MM.1S (cell line): ENCODE measurements around the gene ELL.

Source experiments
- CTCF ChIP-seq: fragments of 300-600 bp; sonication (generic); IDR thresholded peaks from 2 replicates; pipeline ENCODE4 v1.5.1; 2016; ENCODE audit warnings: antibody characterized with exemption, low read length, mixed read lengths
- EZH2 ChIP-seq: fragments of 300-600 bp; sonication (generic); optimal IDR thresholded peaks from 2 replicates; pipeline ENCODE3; 2017; ENCODE audit warnings: low read depth, mild to moderate bottlenecking, antibody characterized with exemption, low read length, mixed read lengths
- EZH2phosphoT487 ChIP-seq: fragments of 300-600 bp; sonication (generic); IDR thresholded peaks from 2 replicates; pipeline ENCODE4 v1.6.1; 2018; ENCODE audit warnings: antibody characterized with exemption, low read length

DNA sequence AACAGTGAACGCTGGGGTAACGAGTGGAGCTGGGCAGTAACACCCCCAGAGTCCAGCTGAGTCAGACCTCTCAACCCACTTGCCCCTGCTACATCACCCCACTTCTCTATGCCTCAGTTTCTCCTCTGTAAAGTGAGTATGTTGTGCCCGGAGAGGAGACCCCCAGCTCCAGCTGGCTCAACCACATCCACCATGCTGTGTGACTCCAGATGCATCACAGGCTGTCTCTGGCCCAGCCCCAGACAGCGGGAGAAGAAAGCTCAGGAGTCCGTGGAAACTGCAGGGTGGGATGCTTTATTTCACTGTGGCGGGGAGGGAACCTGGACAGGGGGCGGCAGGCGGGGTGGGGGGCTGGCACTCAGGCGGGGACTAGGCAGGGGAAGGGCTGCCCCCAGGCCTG, 9.6 kb upstream of the ELL start:
- TF ChIP-seq CTCF, result no peak
- no peak for TF ChIP-seq EZH2
- no peak for TF ChIP-seq EZH2phosphoT487
